Measurements from ENCODE around the gene IRF8.

Gene IRF8

GRCh38 chr16:85958731-85959130 lies 59.8 kb downstream of the IRF8 start:
- DNase-seq (ENCODE audit: low read depth in 2 of 2) = no peak

DNA sequence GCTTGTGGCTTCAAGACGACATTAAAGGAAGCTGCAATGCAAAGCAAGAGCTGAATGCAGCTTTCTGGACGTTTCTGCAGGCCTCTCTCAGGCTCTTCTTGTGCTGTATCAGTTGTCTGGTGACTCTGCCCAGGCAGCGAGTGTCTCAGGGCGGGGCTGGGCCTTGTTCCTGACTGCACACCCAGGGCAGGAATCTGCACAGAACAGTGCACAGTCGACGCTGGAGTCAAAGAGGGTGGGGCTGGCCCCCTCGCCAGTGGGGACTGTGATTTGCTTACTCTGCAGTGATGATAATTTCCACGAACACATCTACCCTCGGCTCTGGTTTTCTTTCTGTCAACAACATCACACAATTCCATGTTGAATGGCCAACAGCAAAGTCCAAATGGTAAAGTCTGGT lies 60.7 kb downstream of the IRF8 start:
- DNase-seq (ENCODE audit: low read depth in 2 of 2) = no peak

DNA sequence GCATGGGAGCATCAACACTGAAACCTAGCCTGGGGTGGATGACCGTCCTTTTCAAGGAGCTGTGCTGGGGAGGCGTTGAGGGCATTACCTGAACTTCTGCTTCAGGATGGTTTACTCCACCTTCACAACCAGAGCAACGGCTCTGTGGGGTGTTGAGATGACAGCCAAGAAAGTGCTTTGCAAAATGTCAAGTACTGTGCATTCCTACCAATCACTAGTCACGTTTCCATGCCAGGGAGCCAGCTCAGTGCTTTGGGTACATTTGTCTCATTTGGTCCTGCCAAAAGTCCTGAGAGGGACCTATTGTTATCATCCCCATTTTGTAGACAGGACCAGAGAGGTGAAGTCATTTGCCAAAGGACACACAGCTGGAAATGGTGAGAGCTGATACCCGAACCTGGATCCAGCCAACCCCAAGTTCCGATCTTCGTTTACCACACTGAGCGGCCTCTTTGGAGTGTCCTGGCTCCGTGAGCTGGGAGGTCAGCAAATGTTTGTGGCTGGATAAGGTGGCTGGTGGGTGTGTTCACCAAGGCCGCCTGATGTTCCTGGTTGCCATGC lies 61.6 kb downstream of the IRF8 start:
- no peak for DNase-seq (ENCODE audit: low read depth in 2 of 2)

DNA sequence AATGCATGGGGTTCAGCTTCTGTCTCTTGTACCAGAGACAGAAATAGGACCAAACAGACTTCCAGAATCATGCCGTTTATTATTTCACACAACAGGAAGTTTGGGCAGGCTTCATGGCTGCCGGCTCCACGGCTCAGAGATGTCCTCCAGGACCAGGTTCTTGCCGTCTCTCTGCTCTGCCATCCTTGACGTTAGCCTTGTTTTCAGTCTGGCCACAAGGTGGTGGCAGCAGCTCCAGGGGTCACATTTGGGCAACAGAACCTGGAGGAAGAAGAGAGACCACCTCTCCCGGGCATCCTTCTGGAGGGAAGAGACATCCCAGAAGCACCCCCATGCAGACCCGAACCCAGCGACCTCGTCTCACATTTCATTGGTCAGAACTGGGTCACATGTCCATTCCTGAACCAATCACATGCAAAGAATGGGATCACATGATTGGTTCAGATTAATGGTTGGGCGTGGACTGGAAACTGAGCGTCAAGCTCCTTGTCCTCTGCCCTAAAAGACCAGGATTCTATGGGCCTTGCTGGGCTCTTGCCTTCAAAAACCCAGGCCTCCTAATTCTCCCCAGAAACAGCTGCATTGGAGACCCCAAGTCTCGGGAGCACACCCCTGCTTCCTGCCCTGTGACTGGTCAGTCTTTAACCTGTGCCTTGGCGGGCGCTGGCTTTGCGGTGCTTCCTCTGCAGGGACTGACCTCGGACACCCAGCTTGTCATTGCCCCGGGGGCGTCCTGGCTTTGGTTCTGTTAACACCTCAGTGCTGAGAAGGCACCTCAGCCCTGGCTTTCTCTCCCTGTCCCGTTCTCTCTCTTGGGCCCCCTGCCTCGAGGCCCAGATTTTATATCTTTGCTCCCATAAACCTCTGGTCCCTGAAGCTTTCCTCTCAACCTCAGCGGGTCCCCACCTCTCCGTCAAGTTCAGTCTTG lies 63.3 kb downstream of the IRF8 start:
- no peak for DNase-seq (ENCODE audit: low read depth in 2 of 2)

DNA sequence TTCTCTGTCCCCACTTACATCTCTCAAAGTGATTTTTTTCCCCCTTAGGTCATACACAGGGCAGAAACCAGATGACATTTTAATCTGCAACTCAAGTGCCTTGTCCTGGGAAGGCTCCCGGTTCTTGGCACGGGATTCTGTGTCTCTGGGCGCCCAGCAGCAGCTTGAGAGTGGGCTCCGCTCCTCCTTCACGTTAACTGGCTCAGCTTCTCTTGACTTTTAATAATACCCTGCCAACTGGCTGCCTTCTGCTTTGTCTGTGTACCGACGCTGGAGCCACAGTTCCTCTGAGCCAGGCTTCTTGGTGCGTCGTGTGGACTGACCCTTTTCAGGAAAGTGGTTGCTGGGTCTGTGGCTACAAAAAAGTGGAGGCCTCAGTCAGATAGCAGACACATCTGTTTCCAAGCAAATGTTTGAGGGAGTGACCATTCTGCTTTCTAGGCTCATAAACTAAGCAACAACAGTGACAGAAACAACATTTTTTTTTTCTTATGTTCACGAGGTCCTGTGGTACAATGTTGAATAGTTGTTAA lies 64.9 kb downstream of the IRF8 start:
- no peak for DNase-seq (ENCODE audit: low read depth in 2 of 2)

DNA sequence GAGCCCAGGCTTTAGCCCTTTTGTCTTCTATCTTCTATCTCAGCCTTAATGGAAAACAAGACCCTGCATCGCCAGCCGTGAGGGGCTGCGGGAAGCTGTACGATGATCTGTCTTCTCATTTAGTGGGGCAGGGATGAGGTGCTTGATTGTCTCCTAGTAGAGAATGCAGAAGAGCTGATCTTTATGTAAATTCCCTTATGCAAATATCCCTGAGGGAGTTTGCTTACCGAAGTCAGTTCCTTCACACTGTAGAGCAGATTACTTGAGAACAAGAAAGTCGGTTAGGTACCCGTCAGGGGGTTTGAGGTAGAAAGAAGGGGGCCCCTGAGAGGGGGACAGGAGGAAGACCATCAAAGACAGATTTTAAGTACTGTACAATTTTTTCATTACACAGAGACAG lies 66.2 kb downstream of the IRF8 start:
- DNase-seq (ENCODE audit: low read depth in 2 of 2) = no peak

DNA sequence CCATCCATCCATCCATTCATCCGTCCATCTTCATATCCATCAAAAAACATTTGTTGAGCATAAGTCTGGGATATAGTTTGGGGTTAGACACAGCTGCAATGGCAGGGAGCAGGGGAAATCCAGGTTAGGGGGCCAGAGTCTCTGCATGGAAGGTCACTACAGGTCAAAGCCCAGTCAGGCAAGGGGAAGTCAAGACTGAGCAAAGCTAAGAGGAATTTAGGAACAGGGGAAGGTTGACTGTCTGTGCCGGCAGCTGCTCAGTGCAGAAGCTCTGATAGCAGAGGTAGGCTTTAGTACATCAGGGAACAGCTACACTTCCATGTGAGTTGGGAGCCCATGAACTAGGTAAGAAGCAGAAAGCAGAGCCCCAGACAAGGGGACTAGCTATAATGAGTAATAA lies 68.1 kb downstream of the IRF8 start:
- DNase-seq (ENCODE audit: low read depth in 2 of 2) = no peak

DNA sequence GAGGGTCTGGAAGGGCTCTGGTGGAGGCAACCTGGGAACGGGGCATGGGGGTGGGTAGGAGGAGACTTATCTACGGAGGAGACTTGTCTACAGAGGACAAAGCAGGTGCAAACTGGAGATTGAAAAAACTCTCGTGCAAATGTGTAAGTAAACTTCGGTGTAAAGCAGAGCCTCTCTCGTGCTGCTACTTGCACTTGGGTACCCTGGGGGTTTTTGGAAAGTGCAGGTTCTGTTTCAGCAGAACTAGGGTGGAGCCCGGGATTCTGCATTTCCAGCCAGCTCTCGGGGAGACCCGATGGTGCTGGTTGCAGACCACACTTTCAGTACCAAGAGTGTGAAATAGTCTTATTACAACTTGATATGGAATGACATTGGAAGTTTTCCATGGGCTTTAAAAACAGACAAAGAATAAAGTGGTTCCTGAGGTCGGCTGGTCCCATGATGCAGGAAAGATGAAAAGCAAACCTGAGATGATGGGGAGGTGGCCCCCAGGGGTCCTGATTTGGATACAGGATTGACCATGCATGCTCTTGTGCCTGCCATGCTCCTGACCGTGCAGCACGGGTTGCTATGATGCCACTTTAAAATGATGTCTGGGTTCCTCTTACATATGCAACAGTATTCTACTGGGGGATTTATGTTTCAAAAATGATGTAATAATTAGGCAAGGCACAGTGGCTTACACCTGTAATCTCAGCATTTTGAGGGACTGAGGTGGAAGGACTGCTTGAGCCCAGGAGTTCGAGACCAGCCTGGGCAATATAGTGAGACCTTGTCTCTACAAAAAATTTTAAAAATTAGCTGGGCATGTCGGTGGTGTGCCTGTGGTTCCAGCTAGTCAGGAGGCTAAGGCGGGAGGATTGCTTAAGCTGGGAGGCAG lies 69.3 kb downstream of the IRF8 start:
- DNase-seq (ENCODE audit: low read depth in 2 of 2) = no peak

GRCh38 chr16:85969159-85969558 lies 70.2 kb downstream of the IRF8 start:
- DNase-seq (ENCODE audit: low read depth in 2 of 2) = no peak

DNA sequence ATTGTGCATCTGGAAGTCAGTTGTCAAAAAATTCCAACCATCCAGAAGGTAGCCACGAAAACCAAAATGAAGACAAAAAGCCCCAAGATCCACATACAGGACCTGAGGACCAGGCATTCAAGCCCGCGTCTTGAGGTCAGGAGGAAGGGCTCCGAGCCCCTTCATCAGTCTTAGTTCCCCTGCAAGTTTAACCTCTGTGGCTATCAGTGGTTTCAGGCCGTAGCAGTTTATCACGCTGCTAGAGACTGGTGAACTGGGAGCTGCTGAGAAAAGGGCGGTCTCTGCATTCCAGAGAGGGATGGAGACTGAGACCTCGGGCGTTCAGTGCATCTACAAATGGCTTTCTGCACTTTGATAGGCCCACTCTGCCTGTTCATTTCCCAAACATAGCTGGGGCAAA lies 70.6 kb downstream of the IRF8 start:
- DNase-seq (ENCODE audit: low read depth in 2 of 2) = no peak

- no peak for DNase-seq (ENCODE audit: low read depth in 2 of 2)
These were observed 71.2 kb downstream of the IRF8 start for GRCh38 chr16:85970016-85970733.

GRCh38 chr16:85970738-85971137 lies 71.8 kb downstream of the IRF8 start:
- no peak for DNase-seq (ENCODE audit: low read depth in 2 of 2)
